HL-60/S4 treated with retinoic acid at 250 ng/mL for 4 days and 3 days (cell line): ENCODE results near the gene IFT88.

Source experiments
- in situ Hi-C: fragments of 300-500 bp; cut with MboI; formaldehyde crosslinking; loops from 2 replicates; pipeline ENCODE4 v1.7.0; 2022; ENCODE audit warnings: low sequenced_read_pairs

The IFT88 gene, protein sequence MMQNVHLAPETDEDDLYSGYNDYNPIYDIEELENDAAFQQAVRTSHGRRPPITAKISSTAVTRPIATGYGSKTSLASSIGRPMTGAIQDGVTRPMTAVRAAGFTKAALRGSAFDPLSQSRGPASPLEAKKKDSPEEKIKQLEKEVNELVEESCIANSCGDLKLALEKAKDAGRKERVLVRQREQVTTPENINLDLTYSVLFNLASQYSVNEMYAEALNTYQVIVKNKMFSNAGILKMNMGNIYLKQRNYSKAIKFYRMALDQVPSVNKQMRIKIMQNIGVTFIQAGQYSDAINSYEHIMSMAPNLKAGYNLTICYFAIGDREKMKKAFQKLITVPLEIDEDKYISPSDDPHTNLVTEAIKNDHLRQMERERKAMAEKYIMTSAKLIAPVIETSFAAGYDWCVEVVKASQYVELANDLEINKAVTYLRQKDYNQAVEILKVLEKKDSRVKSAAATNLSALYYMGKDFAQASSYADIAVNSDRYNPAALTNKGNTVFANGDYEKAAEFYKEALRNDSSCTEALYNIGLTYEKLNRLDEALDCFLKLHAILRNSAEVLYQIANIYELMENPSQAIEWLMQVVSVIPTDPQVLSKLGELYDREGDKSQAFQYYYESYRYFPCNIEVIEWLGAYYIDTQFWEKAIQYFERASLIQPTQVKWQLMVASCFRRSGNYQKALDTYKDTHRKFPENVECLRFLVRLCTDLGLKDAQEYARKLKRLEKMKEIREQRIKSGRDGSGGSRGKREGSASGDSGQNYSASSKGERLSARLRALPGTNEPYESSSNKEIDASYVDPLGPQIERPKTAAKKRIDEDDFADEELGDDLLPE

GRCh38 chr13:20566898-20567874, at the start of gene IFT88:
TSS of gene IFT88 (plus strand) at chr13:20567157. CDS start at chr13:20574386, 7,229 bp downstream.
- in situ Hi-C loops = no loop called here

- in situ Hi-C loops = no loop called here
These were observed 48.3 kb upstream of the IFT88 start for GRCh38 chr13:20518660-20519100.

GRCh38 chr13:20519875-20520274, 47.1 kb upstream of the IFT88 start:
- in situ Hi-C loops = no loop called here

GRCh38 chr13:20521364-20522115, 45.4 kb upstream of the IFT88 start:
- in situ Hi-C loops = no loop called here

DNA sequence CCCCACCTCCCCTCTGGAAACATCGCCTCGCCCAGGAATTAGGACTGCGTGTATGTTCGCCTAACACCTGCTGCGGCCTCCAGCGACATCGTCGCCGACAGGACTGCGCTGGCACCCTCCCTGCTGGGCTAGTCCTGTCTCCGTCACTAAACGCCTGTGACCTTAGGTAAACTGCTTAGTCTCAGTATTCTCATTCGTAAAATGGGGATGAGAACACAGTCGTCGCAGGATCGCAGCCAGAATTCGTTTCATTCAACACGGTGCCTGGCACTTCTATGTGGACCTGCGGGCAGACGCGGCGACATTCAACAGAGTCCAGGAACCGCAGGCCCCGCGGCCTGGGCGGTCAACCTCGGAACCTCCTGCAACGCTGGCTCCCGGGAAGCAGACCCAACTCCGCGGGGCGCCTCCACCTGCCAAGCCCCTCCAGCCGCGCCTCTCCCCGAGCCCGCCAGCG, 41.8 kb upstream of the IFT88 start:
- in situ Hi-C loops = no loop called here

- in situ Hi-C loops = no loop called here
These were observed 41.1 kb upstream of the IFT88 start, which contains the start of gene CRYL1 for GRCh38 chr13:20525601-20526544. TSS of gene CRYL1 (minus strand) at chr13:20525857. CDS start at chr13:20525794, 63 bp downstream.

DNA sequence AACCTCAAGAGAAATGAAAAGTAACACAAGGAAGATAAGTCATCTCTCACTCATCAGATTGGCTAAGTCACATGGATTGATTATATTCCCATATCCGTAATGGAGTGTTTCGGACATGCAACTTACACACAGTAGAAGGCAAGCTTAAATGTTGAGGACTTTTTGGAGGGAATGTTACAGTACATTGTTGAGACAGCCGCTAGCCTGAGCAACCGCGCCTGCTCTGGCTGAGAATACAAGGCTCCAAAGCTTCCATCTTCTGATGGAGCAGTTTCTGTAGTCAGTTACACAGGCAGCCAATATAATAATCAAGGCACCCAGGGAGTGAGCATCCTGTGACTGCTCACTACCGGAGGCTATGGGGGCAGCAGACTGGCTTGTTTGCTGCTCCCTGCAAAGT, 40.3 kb upstream of the IFT88 start:
- in situ Hi-C loops = no loop called here

GRCh38 chr13:20528452-20528851, 38.5 kb upstream of the IFT88 start:
- in situ Hi-C loops = no loop called here

- in situ Hi-C loops = no loop called here
These were observed 32.8 kb upstream of the IFT88 start for GRCh38 chr13:20534038-20534608.

DNA sequence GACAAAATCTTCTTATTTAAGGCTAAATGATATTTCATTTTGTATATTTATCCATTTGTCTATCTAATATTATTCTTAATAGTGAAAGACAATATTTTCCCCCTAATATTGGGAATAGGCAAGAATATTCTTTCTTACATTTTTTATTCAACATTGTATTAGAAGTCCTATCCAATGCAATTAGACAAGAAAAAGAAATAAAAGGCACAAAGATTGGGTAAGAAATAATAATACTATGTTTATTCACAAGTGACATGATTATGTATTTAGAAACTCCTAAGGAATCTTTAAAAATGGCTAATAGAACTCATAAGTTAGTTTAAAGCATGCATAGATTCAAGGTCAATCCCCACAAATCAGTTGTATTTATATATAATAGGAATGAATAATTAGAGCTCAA, 30.0 kb upstream of the IFT88 start:
- in situ Hi-C loops = no loop called here

GRCh38 chr13:20544201-20544923, 22.6 kb upstream of the IFT88 start:
- in situ Hi-C loops = no loop called here

GRCh38 chr13:20546556-20546955, 20.4 kb upstream of the IFT88 start:
- in situ Hi-C loops = no loop called here

GRCh38 chr13:20547479-20547908, 19.5 kb upstream of the IFT88 start:
- in situ Hi-C loops = no loop called here

- in situ Hi-C loops = no loop called here
These were observed 16.2 kb upstream of the IFT88 start for GRCh38 chr13:20550799-20551198.

DNA sequence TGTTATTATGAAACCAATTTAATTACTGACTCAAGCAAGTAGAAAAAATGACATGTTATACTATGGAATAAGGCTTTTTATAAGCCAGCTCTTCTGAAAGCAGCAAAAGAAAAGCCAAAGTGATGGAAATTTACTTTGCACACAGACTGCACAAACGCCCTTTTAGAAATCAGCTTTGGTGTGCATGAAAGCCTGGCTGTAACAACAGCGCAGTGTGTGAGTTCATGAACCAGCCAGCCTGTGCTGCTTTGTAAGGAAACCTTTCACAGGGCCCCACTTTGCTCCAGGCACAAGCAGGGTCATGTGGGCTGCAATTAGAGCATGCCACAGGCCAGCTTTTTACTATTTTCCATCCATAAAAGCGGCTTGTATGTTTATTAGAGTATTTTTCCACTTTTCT, 13.6 kb upstream of the IFT88 start:
- in situ Hi-C loops = no loop called here

DNA sequence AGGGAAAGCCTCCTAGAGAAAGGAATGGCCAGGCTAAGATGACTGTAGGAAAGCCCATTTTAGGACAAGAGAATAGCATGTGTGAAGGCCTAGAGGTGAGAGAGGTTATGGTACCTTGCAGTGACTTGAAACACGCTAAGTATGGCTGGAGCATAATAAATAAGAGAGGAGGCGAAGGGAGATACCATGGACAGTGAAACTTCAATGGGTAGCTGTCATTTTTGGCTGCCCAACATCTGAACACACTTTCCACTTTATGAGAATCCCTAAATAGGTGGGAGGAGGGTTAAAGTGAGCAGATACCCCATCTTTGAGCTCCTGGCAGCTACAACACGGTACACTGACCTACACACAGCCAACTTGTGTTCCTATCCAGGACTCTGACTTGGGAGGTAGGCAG, 8.0 kb upstream of the IFT88 start:
- in situ Hi-C loops = no loop called here

- in situ Hi-C loops = no loop called here
These were observed 7.1 kb upstream of the IFT88 start for GRCh38 chr13:20559659-20560356.
